HG03520 (cell line): ENCODE measurements around the gene HOXA7.

Experiments
- ATAC-seq: cut with Tn5 transposase; IDR thresholded peaks from one replicate; pipeline ENCODE4 v1.9.1; 2021; ENCODE audit warnings: mild to moderate bottlenecking, moderate library complexity; ENCODE audit not compliant: unreplicated experiment

The HOXA7 gene

DNA sequence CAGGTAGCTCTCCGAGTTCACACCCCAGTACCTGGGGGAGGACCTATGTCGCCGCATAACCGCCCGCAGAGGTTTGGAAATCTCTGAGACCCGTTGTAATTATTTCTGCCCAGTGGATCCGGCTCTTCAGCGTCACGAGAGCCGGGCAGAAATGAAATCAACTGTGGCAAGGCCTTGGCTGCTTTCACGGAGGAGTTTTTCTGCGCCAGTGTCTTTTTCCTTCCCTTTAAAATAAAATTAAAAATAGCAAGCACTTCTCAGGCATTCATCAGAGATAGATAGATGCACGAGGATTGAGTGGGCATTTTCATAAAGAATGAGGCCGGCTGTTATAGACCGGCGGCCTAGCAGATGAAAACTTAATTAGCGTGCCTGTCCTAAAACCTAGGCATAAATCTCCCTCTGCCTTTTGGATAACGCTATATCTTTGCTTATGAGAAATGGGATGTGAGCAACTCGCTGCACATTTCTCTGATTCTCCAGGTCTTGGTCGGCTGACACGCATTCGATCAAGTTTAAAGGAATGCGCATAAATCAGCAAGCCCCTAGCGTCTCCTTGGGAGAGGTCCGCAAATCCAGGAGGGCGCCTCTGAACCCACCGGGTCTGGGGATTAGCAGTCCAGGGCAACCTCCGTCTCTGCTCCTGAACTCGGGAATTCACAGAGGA, 37.0 kb upstream of the HOXA7 start:
- no peak for ATAC-seq

DNA sequence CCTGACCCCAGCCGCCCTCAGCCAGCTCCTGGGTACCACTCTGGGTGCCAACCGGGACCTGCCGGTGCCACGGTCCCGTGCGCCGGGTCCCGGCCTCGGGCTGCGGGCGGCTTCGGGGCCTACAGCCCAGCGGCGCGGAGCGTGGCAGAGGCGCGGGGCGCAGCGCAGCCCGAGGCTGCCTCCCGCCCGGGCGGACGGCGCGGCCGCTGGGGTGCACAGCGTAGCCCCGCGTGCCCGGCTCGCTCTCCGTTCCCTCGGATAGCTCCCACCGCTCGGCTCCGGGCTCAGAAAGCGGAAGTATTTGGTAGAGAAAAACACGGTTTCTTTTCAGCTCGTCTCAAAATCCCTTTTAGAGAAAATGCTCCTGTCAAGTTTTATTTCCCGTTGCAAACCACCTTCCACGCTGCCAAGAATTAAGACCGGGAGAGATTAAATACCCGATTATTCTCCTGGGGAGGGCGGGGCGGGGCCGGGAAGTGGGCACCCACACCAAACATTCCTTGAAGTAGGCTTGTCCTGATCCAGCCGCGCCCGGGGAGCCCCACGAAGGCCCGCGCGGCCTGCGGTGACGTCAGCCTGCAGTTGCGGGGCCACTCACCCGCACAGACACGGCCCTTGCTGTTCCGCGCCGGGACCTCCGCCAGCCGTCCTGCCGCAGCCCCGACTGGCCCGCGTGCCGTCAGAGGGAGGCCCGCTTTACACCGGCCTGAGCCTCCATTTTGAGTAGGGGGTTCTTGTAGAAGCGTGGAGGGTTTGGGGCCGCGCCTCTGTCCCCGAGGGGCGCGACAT, 36.3 kb upstream of the HOXA7 start:
- ATAC-seq: no peak

DNA sequence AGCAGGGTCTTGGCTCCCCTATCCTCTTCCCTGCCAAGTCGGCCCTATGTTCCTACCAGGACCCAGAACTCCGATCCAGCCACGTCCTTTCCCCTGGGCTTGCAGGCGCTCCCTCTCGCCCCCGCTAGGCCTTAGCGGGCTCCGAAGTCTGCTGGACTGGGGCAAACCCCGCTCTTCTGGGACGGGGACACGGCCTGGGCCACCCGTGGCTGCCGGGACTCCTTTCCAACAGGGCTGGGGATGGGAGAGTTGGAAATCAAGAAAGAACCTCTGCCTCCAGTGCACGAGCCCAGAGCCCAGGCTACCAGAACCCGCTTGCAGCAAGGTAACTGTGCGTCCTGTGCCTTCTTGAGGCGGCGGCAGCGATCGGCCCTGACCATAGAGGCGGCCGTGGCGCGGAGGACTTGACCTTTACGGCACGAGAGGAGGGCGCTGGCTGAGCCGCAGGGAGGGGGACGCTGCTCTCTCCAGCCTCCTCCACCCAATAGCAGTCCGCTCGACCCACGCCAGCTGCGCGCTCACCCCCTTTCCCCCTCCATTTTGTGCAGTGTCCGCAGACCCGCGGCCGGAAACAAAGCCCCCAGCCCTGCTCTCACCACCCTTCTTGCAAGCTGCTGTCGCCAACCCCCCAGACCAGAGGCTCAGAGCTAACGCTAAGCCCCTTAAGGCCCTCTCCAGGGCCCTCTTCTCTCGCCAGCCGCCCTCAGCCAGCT, 35.5 kb upstream of the HOXA7 start:
- ATAC-seq: no peak

DNA sequence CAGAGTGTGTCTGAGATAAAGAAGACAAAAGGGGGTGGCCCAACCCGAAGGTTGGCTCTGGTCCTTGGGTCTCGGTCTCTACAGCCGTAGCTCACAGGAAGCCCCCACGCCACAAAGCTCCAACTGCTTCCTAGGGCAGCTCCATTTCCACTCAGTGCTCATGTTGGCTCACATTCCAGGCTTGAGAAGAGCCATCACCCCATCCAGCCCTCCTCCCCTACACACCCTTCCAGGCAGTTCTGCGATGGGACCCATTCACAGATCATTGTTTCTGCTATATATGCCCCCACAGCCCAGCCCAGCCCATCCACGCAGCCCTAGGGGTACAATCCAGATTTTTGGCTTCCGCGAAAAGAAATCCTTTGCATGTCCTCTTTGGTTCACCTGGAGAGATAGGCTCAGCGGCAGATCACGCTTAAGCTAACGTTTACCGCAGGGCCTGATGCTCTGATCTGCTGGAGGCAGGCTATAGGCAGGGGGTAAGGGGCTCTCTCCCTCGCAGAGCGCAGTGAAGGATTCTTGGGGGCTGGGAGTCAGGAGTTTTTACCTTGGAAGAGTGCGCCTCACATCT, 34.8 kb upstream of the HOXA7 start:
- ATAC-seq: no peak

GRCh38 chr7:27189997-27190748, 33.7 kb upstream of the HOXA7 start:
- no peak for ATAC-seq

- ATAC-seq: no peak
These were observed 33.0 kb upstream of the HOXA7 start for GRCh38 chr7:27189295-27189996.

DNA sequence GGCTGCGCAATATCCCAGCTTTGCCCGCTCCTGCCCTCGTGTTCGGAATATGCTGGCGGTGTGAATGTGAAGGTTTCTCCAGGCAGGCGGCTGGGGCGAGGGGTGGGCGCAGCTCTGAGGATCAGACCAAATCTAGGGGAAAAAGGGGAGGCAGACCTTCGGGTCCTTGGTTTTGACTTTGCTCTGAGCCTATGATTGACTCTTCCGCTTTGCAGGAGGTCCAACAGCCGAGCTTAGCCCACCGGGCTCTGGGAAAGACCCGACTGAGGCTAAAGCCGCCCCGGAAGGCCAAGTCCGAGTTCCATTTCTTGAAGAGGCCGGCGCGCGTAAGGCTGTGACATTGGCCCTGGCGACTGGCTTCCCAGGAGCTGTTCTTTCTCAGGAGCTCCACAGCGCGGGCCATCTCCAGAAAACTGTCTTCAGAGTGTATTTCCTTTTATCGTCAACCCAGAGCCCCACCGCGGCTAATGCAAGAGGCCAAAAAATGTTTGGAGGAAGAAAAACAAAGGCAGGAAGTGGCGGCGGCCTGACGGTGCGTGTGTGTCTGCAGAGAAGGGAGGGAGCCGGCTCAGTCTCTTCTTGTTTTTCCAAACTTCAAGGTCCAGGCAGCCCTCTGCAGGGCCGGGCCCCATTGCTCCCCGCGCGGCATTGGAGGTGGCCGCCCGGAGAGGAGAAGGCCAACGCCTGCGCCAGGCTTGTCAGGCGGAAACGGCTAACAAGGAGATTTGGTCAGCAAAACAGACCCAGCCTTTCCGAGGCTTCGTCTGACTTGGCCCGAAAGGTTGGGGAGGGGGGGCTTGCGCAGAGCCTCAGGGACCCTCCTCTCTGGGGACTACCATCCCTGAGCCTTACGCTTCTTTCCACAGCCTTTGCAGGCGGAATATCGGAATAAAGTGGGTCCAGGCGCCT, 32.2 kb upstream of the HOXA7 start:
- no peak for ATAC-seq

GRCh38 chr7:27187475-27188385, 31.3 kb upstream of the HOXA7 start:
- no peak for ATAC-seq

DNA sequence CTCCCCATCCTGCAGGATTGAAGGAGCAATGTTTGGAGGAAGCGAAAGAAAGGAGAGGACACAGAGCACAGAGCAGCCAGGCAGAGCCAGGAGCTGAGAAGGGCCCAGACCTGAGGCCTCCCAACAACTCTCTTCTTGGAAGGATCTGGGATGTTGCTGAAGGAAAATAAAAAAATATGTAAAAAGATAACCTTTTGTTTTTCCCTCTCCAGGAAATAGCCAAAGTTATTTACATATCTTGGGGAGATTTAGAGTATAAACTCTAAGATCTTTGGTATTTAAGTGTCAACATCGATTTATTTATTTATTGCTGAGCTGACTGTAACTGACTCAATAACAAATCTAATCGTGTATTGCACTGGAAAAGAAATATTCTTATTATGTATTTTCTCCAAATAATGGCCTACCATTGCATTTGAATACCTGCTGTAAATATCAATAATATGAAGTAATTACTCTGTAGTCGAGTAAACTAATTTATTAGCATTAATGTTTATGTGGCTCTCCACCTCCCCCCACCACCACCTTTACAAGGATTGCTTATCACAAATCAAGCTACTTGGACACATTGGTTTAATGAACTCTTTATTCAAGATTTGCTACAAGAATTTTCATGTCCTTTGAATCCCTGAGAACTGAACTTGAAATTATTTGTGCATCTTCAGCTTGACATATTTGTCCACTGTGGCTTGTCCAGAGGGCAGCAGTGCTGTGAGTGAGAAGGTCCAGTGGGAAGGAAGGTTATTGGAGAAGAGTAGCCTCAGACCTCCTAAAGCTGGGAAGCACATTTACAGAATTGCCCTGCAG, 30.4 kb upstream of the HOXA7 start:
- no peak for ATAC-seq

DNA sequence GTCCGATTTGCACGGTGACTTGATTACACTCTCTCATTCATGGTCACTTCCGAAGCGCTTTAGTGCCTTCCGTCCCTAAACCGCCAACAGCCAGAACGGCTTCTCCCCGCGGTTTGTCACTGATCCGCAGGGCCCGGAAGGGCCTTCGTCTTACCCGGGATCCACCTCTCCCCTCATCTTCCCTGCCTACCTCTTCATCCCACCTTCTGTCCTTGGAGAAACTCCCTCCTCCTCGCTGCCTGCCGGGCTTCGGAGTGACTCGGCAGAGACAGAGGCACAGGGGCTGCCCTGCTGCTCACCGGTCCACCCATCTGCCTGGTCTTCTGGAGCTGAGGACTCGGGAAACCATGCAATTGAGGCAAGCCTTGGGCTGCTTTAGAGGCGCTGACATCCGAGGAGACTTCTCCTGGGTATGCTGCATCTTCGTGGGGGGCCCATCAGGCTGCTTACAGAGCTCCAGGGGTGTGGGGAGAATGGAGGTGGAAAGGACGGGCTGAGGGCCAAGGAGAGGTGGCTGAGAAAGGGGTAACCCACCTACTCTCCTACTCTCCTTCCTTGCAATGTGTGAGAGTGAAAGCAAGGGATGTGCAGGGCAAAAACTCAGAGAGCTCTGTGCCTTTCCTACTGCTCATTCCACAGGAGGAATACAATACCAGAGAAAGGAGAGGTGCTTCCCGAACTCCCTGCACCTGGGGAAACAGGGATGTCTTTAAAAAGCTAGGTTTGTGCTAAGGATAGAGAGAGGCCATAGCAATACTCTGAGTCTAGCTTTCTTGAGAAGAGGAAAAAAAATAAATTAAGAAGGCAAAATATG, 29.6 kb upstream of the HOXA7 start:
- ATAC-seq: no peak

GRCh38 chr7:27185013-27185853, 28.8 kb upstream of the HOXA7 start, which contains the start of gene HOXA11:
HOXA11 (minus strand) TSS chr7:27185232; CDS start chr7:27185144, 88 bp downstream.
- no peak for ATAC-seq

DNA sequence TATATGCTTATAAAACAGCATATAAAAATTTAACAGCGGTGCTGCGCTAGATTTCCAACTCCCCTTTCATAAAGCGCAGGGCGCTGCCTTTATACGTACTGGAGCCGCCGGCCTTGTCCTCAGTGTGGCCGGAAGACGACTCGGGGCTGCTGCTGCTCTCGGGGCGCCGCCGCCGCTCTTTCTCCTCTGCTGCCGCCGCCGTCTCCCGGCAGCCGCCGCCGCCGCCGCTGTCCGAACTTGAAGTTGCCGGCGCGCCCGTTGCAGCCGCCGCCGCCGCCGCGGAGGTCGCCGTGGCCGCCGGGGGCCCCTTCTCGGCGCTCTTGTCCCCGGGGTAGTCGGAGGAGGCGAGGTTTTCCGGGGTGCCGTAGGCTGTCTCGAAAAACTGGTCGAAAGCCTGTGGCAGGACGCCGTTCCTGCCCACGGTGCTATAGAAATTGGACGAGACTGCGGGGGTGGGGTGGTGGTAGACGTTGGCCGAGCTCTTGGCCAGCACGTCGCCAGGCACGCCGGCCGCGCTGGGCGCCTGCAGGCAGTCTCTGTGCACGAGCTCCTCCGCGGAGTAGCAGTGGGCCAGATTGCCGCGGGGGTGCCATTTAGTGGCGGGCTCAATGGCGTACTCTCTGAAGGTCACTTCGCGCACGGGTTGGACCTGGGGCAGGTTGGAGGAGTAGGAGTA, 28.0 kb upstream of the HOXA7 start:
- no peak for ATAC-seq

GRCh38 chr7:27183682-27184336, 27.3 kb upstream of the HOXA7 start:
- ATAC-seq: no peak
